ENCODE data around the gene KREMEN1. TPM values are rescaled to one million over a fixed set of nuclear protein-coding genes. Genes with fewer than 3 reads are reported as not detected.

The KREMEN1 gene
- total and polyA plus RNA-seq, 10 of the 15 experiments (the other 5 are each of a cell fraction or from before 2014, with no cell fraction given), result 0.10 to 2.5 (median 0.20) TPM; not detected in 1

DNA sequence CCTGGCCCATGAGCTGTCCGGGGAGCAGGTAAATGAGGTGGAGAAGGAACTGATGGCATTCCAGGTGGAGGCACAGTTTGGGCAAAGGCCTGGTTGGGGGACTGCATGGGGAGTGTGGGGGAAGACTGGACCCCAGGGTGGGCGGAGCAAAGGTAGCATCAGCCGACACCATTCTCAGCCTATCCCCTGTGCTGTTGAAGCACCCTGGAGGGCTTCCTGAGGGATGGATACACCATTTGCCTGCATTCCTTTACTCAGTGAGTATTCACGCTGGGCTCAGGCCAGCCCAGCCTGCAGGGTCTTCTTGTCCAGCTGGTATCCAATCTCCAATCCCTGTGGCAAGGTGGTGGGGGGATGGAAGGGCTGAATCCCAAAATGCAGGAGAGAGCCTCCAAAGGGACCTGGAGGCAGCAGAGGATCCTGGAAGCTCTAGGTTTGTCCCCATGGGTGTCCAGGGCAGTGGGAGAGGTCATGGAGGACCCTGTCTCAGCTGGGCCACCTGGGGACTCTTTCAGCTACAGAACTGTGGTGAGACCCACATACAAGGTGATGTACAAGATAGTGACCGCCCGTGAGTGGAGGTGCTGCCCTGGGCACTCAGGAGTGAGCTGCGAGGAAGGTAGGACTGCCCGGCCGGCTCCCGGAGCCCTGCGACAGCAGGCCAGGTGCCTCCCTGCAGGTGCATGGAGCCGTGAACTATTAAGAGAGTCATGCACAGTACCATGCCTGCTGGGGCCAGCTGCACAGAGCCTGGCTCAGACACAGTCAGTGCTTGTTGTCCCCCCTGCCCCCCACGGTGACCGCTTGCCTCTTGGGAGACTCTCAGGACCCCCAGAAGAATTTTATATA lies 142.4 kb downstream of the KREMEN1 start:
- H3K4me2 ChIP-seq (ENCODE audit: control insufficient read depth, insufficient read depth), result no peak overlapping the region
- WGBS (ENCODE audit: insufficient coverage, insufficient replicate concordance, low lambda C conversion rate, missing lambda C conversion rate), result 51% methylated on average over 14 of the region's 14 CpGs
- no peak for DNase-seq (ENCODE audit: low read depth, low spot score)
- ATAC-seq, result no peak
- peaks cover 16% of the 10 kb centered on the region for H3K4me1 ChIP-seq (ENCODE audit: control insufficient read depth, insufficient read depth, low read length)
- ChIA-PET CTCF (interaction anchor here (1.0 to 1.1 kb wide), 2 partner anchors 11 to 13 kb away, joined by 3 read pairs; no protein-coding TSS in a partner anchor), SMC1A (ENCODE audit: uncharacterized antibody, unreplicated experiment) (interaction anchor here (1.7 to 1.9 kb wide), 2 partner anchors 11 to 30 kb away, joined by 3 to 7 read pairs; no protein-coding TSS in a partner anchor), POLR2A (interaction anchor here (0.7 to 1.5 kb wide), 2 partner anchors 10 to 11 kb away, joined by 3 to 7 read pairs; no protein-coding TSS in a partner anchor), RAD21 (ENCODE audit: unreplicated experiment) (interaction anchor here (2.3 kb wide), 1 partner anchor 13 kb away, joined by 7 read pairs; no protein-coding TSS in a partner anchor)
- H3K9me3 ChIP-seq (replicated peaks; ENCODE audit: control insufficient read depth, insufficient read depth, low read length), result no peaks in the 10 kb centered on the region
- in situ Hi-C loops (cut with MboI), result no loop called here
- H3K27ac ChIP-seq (ENCODE audit: control insufficient read depth, insufficient read depth), result no peak overlapping the region
- no peaks in the 10 kb centered on the region for H3K27me3 ChIP-seq (replicated peaks in 1 of 2; ENCODE audit: control insufficient read depth in 2 of 2, insufficient read depth in 2 of 2, low read length in 1 of 2)
- no peak overlapping the region for H3K4me3 ChIP-seq
- no peaks in the 10 kb centered on the region for H4K20me1 ChIP-seq (ENCODE audit: control insufficient read depth, insufficient read depth)
- H3K36me3 ChIP-seq (ENCODE audit: control insufficient read depth in 2 of 2, insufficient read depth in 2 of 2, low read length in 1 of 2), result peaks cover 0 to 9% of the 10 kb centered on the region in 2 experiments; a peak in 2 of 4 replicates
- FAIRE-seq, result no peak
- no peak overlapping the region for H2AFZ ChIP-seq (ENCODE audit: control insufficient read depth, low read depth, low read length)
- intact Hi-C loops (cut with micrococcal nuclease; ENCODE audit: unreplicated experiment), result no loop called here
- no TSS peak for BruUV-seq (replicated peaks)
- peaks cover 4% of the 10 kb centered on the region for H3K79me2 ChIP-seq (ENCODE audit: control insufficient read depth, insufficient read depth, low read length)
- H3K9ac ChIP-seq (ENCODE audit: control insufficient read depth, insufficient read depth, low read length), result no peak overlapping the region
- TF ChIP-seq MTA3 (IDR thresholded peaks at IDR 0.05; ENCODE audit: borderline replicate concordance, low read length), result no peak
- no peak for TF ChIP-seq EGR1 (IDR thresholded peaks at IDR 0.05; ENCODE audit: borderline replicate concordance in 1 of 2, low read depth in 2 of 2, low read length in 2 of 2)
- no peak for TF ChIP-seq ZSCAN29 (IDR thresholded peaks at IDR 0.05)
- TF ChIP-seq, protein P1, sequence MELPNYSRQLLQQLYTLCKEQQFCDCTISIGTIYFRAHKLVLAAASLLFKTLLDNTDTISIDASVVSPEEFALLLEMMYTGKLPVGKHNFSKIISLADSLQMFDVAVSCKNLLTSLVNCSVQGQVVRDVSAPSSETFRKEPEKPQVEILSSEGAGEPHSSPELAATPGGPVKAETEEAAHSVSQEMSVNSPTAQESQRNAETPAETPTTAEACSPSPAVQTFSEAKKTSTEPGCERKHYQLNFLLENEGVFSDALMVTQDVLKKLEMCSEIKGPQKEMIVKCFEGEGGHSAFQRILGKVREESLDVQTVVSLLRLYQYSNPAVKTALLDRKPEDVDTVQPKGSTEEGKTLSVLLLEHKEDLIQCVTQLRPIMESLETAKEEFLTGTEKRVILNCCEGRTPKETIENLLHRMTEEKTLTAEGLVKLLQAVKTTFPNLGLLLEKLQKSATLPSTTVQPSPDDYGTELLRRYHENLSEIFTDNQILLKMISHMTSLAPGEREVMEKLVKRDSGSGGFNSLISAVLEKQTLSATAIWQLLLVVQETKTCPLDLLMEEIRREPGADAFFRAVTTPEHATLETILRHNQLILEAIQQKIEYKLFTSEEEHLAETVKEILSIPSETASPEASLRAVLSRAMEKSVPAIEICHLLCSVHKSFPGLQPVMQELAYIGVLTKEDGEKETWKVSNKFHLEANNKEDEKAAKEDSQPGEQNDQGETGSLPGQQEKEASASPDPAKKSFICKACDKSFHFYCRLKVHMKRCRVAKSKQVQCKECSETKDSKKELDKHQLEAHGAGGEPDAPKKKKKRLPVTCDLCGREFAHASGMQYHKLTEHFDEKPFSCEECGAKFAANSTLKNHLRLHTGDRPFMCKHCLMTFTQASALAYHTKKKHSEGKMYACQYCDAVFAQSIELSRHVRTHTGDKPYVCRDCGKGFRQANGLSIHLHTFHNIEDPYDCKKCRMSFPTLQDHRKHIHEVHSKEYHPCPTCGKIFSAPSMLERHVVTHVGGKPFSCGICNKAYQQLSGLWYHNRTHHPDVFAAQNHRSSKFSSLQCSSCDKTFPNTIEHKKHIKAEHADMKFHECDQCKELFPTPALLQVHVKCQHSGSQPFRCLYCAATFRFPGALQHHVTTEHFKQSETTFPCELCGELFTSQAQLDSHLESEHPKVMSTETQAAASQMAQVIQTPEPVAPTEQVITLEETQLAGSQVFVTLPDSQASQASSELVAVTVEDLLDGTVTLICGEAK (IDR thresholded peaks at IDR 0.05; ENCODE audit: borderline replicate concordance), result no peak
- TF ChIP-seq MTA2 (IDR thresholded peaks at IDR 0.05; ENCODE audit: low read depth), result no peak
- TF ChIP-seq TBL1XR1 (IDR thresholded peaks at IDR 0.05; ENCODE audit: low read depth, low read length), result no peak
- 0 out of 2 replicates have a peak, but pooled peaks have one; percentile 25 for TF ChIP-seq TCF12 (IDR thresholded peaks at IDR 0.05; ENCODE audit: low read depth, low read length)
